ENCODE measurements around the gene ARHGEF3.
A peak's percentile ranks its signal among the peaks of the same experiment; 100 is the strongest.

ARHGEF3 gene

GRCh38 chr3:56795829-56796185 lies 5.9 kb downstream of the ARHGEF3 start:
- no peak for TF ChIP-seq MYC (IDR thresholded peaks at IDR 0.05; ENCODE audit: low read depth, low read length)
- no peak for TF ChIP-seq CTCF (IDR thresholded peaks at IDR 0.05; ENCODE audit: low read depth, low read length)
- DNase-seq (ENCODE audit: low read depth): peak; percentile 40
- H3K4me3 ChIP-seq (ENCODE audit: low read depth, low read length): no peak overlapping the region

GRCh38 chr3:56795097-56795828 lies 6.5 kb downstream of the ARHGEF3 start:
- DNase-seq (ENCODE audit: low read depth): no peak
- TF ChIP-seq MAX (IDR thresholded peaks at IDR 0.05; ENCODE audit: low read depth, low read length): no peak
- TF ChIP-seq POLR2A (IDR thresholded peaks at IDR 0.05; ENCODE audit: extremely low read depth, insufficient read length): no peak
- H3K4me3 ChIP-seq (ENCODE audit: low read depth, low read length): no peak overlapping the region

GRCh38 chr3:56792193-56792592 lies 9.6 kb downstream of the ARHGEF3 start:
- no peak for DNase-seq (ENCODE audit: low read depth)
- H3K4me3 ChIP-seq (ENCODE audit: low read depth, low read length): no peak overlapping the region
- TF ChIP-seq POLR2A (IDR thresholded peaks at IDR 0.05; ENCODE audit: extremely low read depth, insufficient read length): no peak
- no peak for TF ChIP-seq MAX (IDR thresholded peaks at IDR 0.05; ENCODE audit: low read depth, low read length)
- TF ChIP-seq MYC (IDR thresholded peaks at IDR 0.05; ENCODE audit: low read depth, low read length): no peak
- no peak for TF ChIP-seq CTCF (IDR thresholded peaks at IDR 0.05; ENCODE audit: low read depth, low read length)

GRCh38 chr3:56790016-56790821 lies 11.5 kb downstream of the ARHGEF3 start:
- no peak overlapping the region for H3K4me3 ChIP-seq (ENCODE audit: low read depth, low read length)
- TF ChIP-seq MYC (IDR thresholded peaks at IDR 0.05; ENCODE audit: low read depth, low read length) (no peak), CTCF (IDR thresholded peaks at IDR 0.05; ENCODE audit: low read depth, low read length) (no peak), POLR2A (IDR thresholded peaks at IDR 0.05; ENCODE audit: extremely low read depth, insufficient read length) (no peak), MAX (IDR thresholded peaks at IDR 0.05; ENCODE audit: low read depth, low read length) (no peak)
- DNase-seq (ENCODE audit: low read depth): no peak

GRCh38 chr3:56789076-56789475 lies 12.7 kb downstream of the ARHGEF3 start:
- no peak for DNase-seq (ENCODE audit: low read depth)
- no peak overlapping the region for H3K4me3 ChIP-seq (ENCODE audit: low read depth, low read length)
- no peak for TF ChIP-seq CTCF (IDR thresholded peaks at IDR 0.05; ENCODE audit: low read depth, low read length)
- no peak for TF ChIP-seq POLR2A (IDR thresholded peaks at IDR 0.05; ENCODE audit: extremely low read depth, insufficient read length)
- TF ChIP-seq MAX (IDR thresholded peaks at IDR 0.05; ENCODE audit: low read depth, low read length): no peak
- no peak for TF ChIP-seq MYC (IDR thresholded peaks at IDR 0.05; ENCODE audit: low read depth, low read length)

GRCh38 chr3:56788521-56788920 lies 13.2 kb downstream of the ARHGEF3 start:
- TF ChIP-seq MAX (IDR thresholded peaks at IDR 0.05; ENCODE audit: low read depth, low read length): no peak
- TF ChIP-seq MYC (IDR thresholded peaks at IDR 0.05; ENCODE audit: low read depth, low read length): no peak
- TF ChIP-seq POLR2A (IDR thresholded peaks at IDR 0.05; ENCODE audit: extremely low read depth, insufficient read length): no peak
- no peak for TF ChIP-seq CTCF (IDR thresholded peaks at IDR 0.05; ENCODE audit: low read depth, low read length)
- no peak for DNase-seq (ENCODE audit: low read depth)
- no peak overlapping the region for H3K4me3 ChIP-seq (ENCODE audit: low read depth, low read length)

Data from NB4 (cell line).